Neutrophil (primary cell): Measurements from ENCODE around the gene FYB1.

Experiments
- H3K27ac ChIP-seq: fragments of 200-600 bp; sonication (generic); 2 replicates; pipeline ENCODE4 v1.5.1; 2016; ENCODE audit warnings: mild to moderate bottlenecking, moderate library complexity
- H3K27me3 ChIP-seq: fragments of 200-600 bp; sonication (generic); 2 replicates; pipeline ENCODE4 v1.6.0; 2016; ENCODE audit warnings: mild to moderate bottlenecking
- H3K36me3 ChIP-seq: fragments of 200-600 bp; sonication (generic); 2 replicates; pipeline ENCODE4 v1.5.1; 2017
- H3K4me1 ChIP-seq, 2 experiments: fragments of 200-600 bp in 1 of 2; sonication (generic) in 1 of 2; 1 replicate in 1 of 2; 2 replicates in 1 of 2; pipeline versions ENCODE4 v1.5.1 to v1.6.1; 2013 to 2016; ENCODE audit warnings: low read depth in 1 of 2, low read length in 1 of 2, mild to moderate bottlenecking in 1 of 2, moderate library complexity in 1 of 2; ENCODE audit not compliant: control insufficient read depth in 1 of 2, insufficient read depth in 1 of 2
- H3K4me3 ChIP-seq, 2 experiments: fragments of 200-600 bp in 1 of 2; sonication (generic) in 1 of 2; 1 replicate in 1 of 2; 2 replicates in 1 of 2; pipeline ENCODE4 v1.5.1; 2013 to 2016; ENCODE audit warnings: low read depth in 1 of 2, low read length in 1 of 2, mild to moderate bottlenecking in 1 of 2, moderate library complexity in 1 of 2
- H3K9me3 ChIP-seq: fragments of 200-600 bp; sonication (generic); 2 replicates; pipeline ENCODE4 v1.5.1; 2016
- TF ChIP-seq, protein P1 (sequence below): fragments of 200-600 bp; sonication (generic); IDR thresholded peaks from 2 replicates; pipeline ENCODE4 v1.5.1; 2016; ENCODE audit warnings: antibody characterized with exemption

The FYB1 gene

DNA sequence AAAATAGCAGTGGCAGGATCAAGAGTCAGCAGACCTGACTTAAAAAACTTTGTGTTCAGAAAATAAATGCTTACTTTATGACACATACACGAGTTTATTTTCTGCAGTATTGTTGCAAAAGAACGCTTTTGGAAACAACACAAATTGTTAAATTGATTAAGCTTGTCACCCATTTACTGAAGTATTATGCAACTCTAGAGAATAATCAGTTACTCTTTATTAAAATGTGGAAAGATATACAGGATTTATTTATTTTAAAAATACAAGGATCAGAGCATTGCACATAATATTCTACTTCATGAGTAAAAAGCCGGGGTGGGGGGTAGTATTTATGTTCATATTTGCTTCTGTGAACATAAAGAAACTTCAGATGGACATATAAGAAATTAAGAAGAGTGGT is 20.0 kb downstream of the FYB1 start:
- Histone ChIP-seq H3K36me3 (peaks cover 59% of the 10 kb centered on the region), H3K9me3 (no peaks in the 10 kb centered on the region), H3K4me1 (peaks cover 88 to 92% of the 10 kb centered on the region in 2 experiments), H3K27ac (peak overlapping the region; percentile 88), H3K27me3 (no peaks in the 10 kb centered on the region), H3K4me3 (peak overlapping the region; percentile 50 to 65)
- TF ChIP-seq, protein P1, sequence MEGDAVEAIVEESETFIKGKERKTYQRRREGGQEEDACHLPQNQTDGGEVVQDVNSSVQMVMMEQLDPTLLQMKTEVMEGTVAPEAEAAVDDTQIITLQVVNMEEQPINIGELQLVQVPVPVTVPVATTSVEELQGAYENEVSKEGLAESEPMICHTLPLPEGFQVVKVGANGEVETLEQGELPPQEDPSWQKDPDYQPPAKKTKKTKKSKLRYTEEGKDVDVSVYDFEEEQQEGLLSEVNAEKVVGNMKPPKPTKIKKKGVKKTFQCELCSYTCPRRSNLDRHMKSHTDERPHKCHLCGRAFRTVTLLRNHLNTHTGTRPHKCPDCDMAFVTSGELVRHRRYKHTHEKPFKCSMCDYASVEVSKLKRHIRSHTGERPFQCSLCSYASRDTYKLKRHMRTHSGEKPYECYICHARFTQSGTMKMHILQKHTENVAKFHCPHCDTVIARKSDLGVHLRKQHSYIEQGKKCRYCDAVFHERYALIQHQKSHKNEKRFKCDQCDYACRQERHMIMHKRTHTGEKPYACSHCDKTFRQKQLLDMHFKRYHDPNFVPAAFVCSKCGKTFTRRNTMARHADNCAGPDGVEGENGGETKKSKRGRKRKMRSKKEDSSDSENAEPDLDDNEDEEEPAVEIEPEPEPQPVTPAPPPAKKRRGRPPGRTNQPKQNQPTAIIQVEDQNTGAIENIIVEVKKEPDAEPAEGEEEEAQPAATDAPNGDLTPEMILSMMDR = no peak

DNA sequence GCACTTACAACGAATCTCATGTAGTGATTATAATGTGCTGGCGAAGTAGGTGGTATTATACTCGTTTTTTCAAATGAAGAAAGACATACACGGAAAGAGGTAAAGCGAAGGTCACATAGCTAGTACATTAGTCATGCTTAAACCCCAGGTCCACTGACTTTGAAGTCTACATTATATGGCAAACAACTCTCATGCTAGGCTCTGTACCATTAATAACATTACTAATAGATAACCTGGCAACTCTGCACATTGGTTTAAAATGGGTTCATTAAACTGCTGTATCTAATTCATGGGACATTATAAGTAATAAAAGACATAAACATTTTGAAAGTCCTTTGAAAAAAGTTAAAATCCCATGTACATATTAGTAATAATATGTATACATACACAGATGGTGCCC is 21.2 kb downstream of the FYB1 start:
- H3K9me3 ChIP-seq = no peaks in the 10 kb centered on the region
- TF ChIP-seq, protein P1 = no peak
- no peaks in the 10 kb centered on the region for H3K27me3 ChIP-seq
- H3K4me1 ChIP-seq = peaks cover 88 to 92% of the 10 kb centered on the region in 2 experiments
- peaks cover 69% of the 10 kb centered on the region for H3K36me3 ChIP-seq
- H3K4me3 ChIP-seq = no peak overlapping the region
- no peak overlapping the region for H3K27ac ChIP-seq

DNA sequence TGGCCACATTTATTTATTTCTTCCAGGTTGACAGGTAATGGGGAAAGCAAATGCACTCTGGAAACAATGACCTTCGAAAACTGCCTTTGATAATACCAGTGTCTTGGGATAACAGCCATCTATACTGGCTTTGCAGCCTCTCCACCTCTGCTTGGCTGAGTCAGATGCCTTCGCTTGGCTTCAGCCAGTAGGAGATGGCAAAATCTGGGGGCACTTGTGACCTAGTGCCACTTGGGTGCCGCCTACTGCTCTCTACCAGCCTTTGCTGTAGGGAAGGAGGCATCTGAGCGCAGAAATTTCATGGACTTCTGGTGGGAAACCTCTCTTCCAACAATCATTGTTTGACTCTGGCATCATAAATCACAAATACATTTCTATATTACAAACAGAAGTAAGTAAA is 21.8 kb downstream of the FYB1 start:
- H3K4me1 ChIP-seq = peaks cover 88 to 94% of the 10 kb centered on the region in 2 experiments
- H3K9me3 ChIP-seq = no peaks in the 10 kb centered on the region
- no peak overlapping the region for H3K4me3 ChIP-seq
- H3K27me3 ChIP-seq = no peaks in the 10 kb centered on the region
- H3K36me3 ChIP-seq = peaks cover 66% of the 10 kb centered on the region
- peak overlapping the region; percentile 8 for H3K27ac ChIP-seq
- TF ChIP-seq, protein P1 = no peak

DNA sequence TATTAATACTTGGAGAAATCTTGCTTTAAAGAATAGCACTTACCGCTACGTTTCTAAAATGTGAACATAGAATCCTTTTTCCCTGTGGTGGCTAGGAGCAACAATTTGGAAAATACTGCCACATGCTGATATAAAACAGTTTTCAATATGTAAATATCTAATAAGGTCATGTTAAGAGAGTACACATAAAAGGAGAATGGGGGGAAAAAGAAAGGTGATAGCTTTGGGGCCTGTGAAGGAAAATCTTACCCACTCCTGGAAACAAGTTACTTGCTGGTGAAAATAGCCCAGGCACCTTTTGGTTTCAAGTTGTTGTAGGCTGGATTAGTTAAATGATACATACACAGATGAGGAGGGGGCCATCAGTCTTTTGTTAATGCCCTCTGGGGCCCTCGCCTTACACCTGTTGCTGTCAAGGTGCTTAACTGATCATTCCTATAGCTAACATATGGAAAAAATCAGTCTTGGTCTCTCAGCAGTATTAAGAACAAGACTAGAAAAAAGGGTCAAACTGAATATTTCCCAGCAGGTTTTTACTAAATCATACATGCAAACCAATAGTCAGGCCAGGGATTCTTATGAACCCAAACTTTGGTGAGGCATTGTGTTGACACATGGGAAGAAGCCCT is 24.1 kb downstream of the FYB1 start:
- TF ChIP-seq, protein P1 = no peak
- peaks cover 43% of the 10 kb centered on the region for H3K36me3 ChIP-seq
- peak overlapping the region; percentile 74 for H3K27ac ChIP-seq
- H3K27me3 ChIP-seq = no peaks in the 10 kb centered on the region
- peaks cover 88 to 94% of the 10 kb centered on the region in 2 experiments for H3K4me1 ChIP-seq
- H3K9me3 ChIP-seq = no peaks in the 10 kb centered on the region
- H3K4me3 ChIP-seq = peak overlapping the region in 1 of 2 experiments; percentile 25

DNA sequence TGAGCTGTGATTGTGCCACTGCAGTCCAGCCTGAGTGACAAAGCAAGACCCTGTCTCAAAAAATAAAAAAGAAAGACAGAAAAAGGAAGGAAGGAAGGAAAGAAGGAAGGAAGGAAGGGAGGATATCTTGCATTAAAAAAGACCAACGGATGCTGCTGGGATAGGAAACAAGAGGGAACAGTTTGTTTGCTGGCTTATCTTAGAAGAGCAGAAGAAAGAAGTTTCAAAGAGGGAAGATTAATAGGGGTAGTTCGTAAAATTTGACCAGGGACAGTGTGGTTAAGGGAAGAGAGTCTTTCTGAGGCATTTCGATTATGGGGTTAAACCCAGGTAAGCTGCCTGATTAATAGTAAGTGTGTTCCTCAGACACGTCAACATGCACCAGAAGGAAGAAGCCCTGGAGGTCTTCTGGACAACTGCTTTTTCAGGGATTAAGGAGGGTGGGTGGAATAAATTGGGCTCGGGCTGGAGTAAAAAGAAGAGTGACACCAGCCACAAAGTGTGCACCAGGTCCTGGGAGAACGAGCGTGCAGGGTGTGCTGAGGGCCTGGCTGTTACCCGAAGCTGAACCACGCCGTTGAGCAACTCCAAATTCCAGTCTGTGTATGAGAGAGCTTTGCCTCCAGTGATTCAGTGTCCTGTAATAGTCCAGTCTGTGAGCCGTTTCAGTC is 24.8 kb downstream of the FYB1 start:
- Histone ChIP-seq H3K4me3 (peak overlapping the region in 1 of 2 experiments; percentile 25), H3K4me1 (peaks cover 88 to 94% of the 10 kb centered on the region in 2 experiments), H3K27me3 (no peaks in the 10 kb centered on the region), H3K27ac (peak overlapping the region; percentile 74), H3K36me3 (peaks cover 36% of the 10 kb centered on the region), H3K9me3 (no peaks in the 10 kb centered on the region)
- TF ChIP-seq, protein P1 = no peak
